HepG2 (cell line): ENCODE measurements around the gene GLRB. TPM values are rescaled to one million over a fixed set of nuclear protein-coding genes. Genes with fewer than 3 reads are reported as not detected.

Experiments
- BORCS8-MEF2B ChIP-seq: sonication (generic); formaldehyde crosslinking; IDR thresholded peaks from 2 replicates; pipeline ENCODE4 v1.8.0; 2022; ENCODE audit warnings: mild to moderate bottlenecking, missing genetic modification reagents
- BRD4 ChIP-seq: sonication (generic); formaldehyde crosslinking; IDR thresholded peaks from 2 replicates; pipeline ENCODE4 v1.4.0; 2020; ENCODE audit warnings: missing genetic modification reagents
- CC2D1A ChIP-seq: sonication (generic); formaldehyde crosslinking; IDR thresholded peaks from 2 replicates; pipeline ENCODE4 v1.8.1; 2023; ENCODE audit warnings: mild to moderate bottlenecking, missing genetic modification reagents
- CEBPG ChIP-seq: IDR thresholded peaks from 2 replicates; pipeline ENCODE4 v1.6.1; 2016
- FIP1L1 ChIP-seq: fragments of 200-400 bp; formaldehyde crosslinking; IDR thresholded peaks from 2 replicates; pipeline ENCODE4 v1.6.1; 2018; ENCODE audit warnings: low read depth, mild to moderate bottlenecking, low read length, moderate library complexity, borderline replicate concordance; ENCODE audit not compliant: insufficient read depth
- GATA4 ChIP-seq: sonication (generic); IDR thresholded peaks from 2 replicates; pipeline ENCODE4 v1.6.1; 2016; ENCODE audit warnings: antibody characterized with exemption, low read depth, borderline replicate concordance
- HNRNPLL ChIP-seq: fragments of 200-400 bp; formaldehyde crosslinking; IDR thresholded peaks from 2 replicates; pipeline ENCODE4 v1.6.1; 2017; ENCODE audit warnings: mild to moderate bottlenecking, low read depth, low read length; ENCODE audit not compliant: poor library complexity, severe bottlenecking
- KLF9 ChIP-seq: IDR thresholded peaks from 2 replicates; pipeline ENCODE4 v1.6.1; 2016; ENCODE audit warnings: low read depth
- MIXL1 ChIP-seq: IDR thresholded peaks from 2 replicates; pipeline ENCODE4 v1.6.1; 2016
- MTF1 ChIP-seq: sonication (generic); formaldehyde crosslinking; IDR thresholded peaks from 2 replicates; pipeline ENCODE4 v1.5.0; 2020; ENCODE audit warnings: missing genetic modification reagents
- NFYB ChIP-seq: sonication (generic); formaldehyde crosslinking; IDR thresholded peaks from 2 replicates; pipeline ENCODE4 v1.4.0; 2020; ENCODE audit warnings: missing genetic modification reagents
- SMAD1 ChIP-seq: sonication (generic); formaldehyde crosslinking; IDR thresholded peaks from 2 replicates; pipeline ENCODE4 v1.4.0; 2020; ENCODE audit warnings: missing genetic modification reagents, low read depth, mild to moderate bottlenecking, borderline replicate concordance
- SOX13 ChIP-seq, 3 experiments: fragments of 450-650 bp in 1 of 3; sonication (generic) in 1 of 3; formaldehyde crosslinking in 1 of 3; IDR thresholded peaks in 2 of 3; conservative IDR thresholded peaks in 1 of 3; 2 replicates each; pipeline versions ENCODE4 v1.5.0 to v1.6.1; 2016 to 2020; ENCODE audit warnings: antibody characterized with exemption in 1 of 3, mild to moderate bottlenecking in 1 of 3, missing compliant biosample characterization in 1 of 3, missing genetic modification reagents in 1 of 3, moderate library complexity in 1 of 3
- SP4 ChIP-seq: sonication (generic); formaldehyde crosslinking; IDR thresholded peaks from 2 replicates; pipeline ENCODE4 v1.8.1; 2023; ENCODE audit warnings: mild to moderate bottlenecking, missing genetic modification reagents
- TMF1 ChIP-seq: sonication (generic); formaldehyde crosslinking; IDR thresholded peaks from 2 replicates; pipeline ENCODE4 v1.8.1; 2022; ENCODE audit warnings: low read depth, missing genetic modification reagents
- ZNF232 ChIP-seq: sonication (generic); formaldehyde crosslinking; IDR thresholded peaks from 2 replicates; pipeline ENCODE4 v1.4.0; 2020; ENCODE audit warnings: missing genetic modification reagents, borderline replicate concordance
- ZNF235 ChIP-seq: sonication (generic); formaldehyde crosslinking; IDR thresholded peaks from 2 replicates; pipeline ENCODE4 v1.8.1; 2023; ENCODE audit warnings: mild to moderate bottlenecking, missing genetic modification reagents, borderline replicate concordance
- ZNF33B ChIP-seq: sonication (generic); formaldehyde crosslinking; IDR thresholded peaks from 2 replicates; pipeline ENCODE4 v1.5.1; 2020; ENCODE audit warnings: mild to moderate bottlenecking, missing genetic modification reagents
- ZNF547 ChIP-seq: sonication (generic); formaldehyde crosslinking; IDR thresholded peaks from 2 replicates; pipeline ENCODE4 v1.5.1; 2020; ENCODE audit warnings: mild to moderate bottlenecking, missing genetic modification reagents
- ZNF563 ChIP-seq: sonication (generic); formaldehyde crosslinking; IDR thresholded peaks from 2 replicates; pipeline ENCODE4 v1.8.0; 2022; ENCODE audit warnings: mild to moderate bottlenecking, moderate library complexity, missing genetic modification reagents
- ZNF616 ChIP-seq: sonication (generic); formaldehyde crosslinking; IDR thresholded peaks from 2 replicates; pipeline ENCODE4 v1.5.0; 2020; ENCODE audit warnings: low read depth, mild to moderate bottlenecking, missing genetic modification reagents
- ZSCAN29 ChIP-seq: sonication (generic); formaldehyde crosslinking; conservative IDR thresholded peaks from 2 replicates; pipeline ENCODE4 v1.4.0; 2020; ENCODE audit warnings: mild to moderate bottlenecking, missing genetic modification reagents
- polyA plus RNA-seq, 8 experiments: library from polyadenylated mRNA; depleted of rRNA in 3 of 8; stranded (reverse) in 7 of 8; unstranded in 1 of 8; fragments of >200 nt; fragmentation: Illumina TruSeq in 4 of 8; extraction: Trizol in 4 of 8; gene quantifications; 2 replicates each; pipeline versions ENCODE4 v1.2.1 to v1.2.3, GENCODE V29; 2011 to 2016; ENCODE audit warnings: low read depth in 4 of 8, missing spikeins in 1 of 8, mixed read lengths in 1 of 8; ENCODE audit not compliant: insufficient read depth in 1 of 8
- total RNA-seq, 5 experiments: library from RNA; depleted of rRNA; stranded (reverse); fragments of >200 nt; fragmentation: Illumina TruSeq; extraction: Trizol; gene quantifications; 2 replicates each; pipeline ENCODE4 v1.2.3, GENCODE V29; 2016; ENCODE audit warnings: low read depth in 1 of 5
- TF ChIP-seq, protein P1 (sequence below): sonication (generic); formaldehyde crosslinking; IDR thresholded peaks from 2 replicates; pipeline ENCODE4 v1.9.0; 2021; ENCODE audit warnings: missing genetic modification reagents, mild to moderate bottlenecking, borderline replicate concordance
- TF ChIP-seq, protein P2 (sequence below): sonication (generic); formaldehyde crosslinking; IDR thresholded peaks from 2 replicates; pipeline ENCODE4 v1.9.0; 2021; ENCODE audit warnings: missing genetic modification reagents, borderline replicate concordance
- TF ChIP-seq, protein P3 (sequence below): IDR thresholded peaks from 2 replicates; pipeline ENCODE4 v1.6.1; 2018; ENCODE audit warnings: missing genetic modification reagents, mild to moderate bottlenecking, missing compliant biosample characterization

The GLRB gene
- total and polyA plus RNA-seq, 2 of the 13 experiments (the other 11 are each of a cell fraction or from before 2014, with no cell fraction given): 0.17 to 0.24 TPM

DNA sequence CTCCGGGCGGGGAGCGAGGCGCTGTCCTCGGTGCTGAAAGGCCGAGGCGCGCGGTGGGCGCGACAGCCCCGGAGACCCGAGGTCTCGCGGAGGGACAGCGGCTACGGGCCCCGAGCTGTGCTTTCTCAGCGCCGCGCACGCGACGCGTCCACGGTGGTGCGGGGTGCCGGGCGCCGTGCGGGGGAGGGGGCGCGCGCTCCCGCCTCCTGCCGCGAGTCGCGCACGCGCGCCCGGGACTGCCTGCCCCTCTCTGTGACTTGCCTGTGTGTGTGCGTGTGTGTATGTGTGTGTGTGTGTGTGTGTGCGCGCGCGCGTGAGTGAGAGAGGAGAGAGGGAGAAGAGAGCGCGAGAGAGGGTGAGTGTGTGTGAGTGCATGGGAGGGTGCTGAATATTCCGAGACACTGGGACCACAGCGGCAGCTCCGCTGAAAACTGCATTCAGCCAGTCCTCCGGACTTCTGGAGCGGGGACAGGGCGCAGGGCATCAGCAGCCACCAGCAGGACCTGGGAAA is 144.5 kb downstream of the GLRB start, which contains the start of gene GRIA2 (continued):
- TF ChIP-seq ZNF547 (CRISPR knock-in tag): peak; percentile 66; the same call in 1 of the 2 replicates
- TF ChIP-seq ZNF235 (CRISPR knock-in tag): no peak
- peak; percentile 93 for TF ChIP-seq ZNF563 (CRISPR knock-in tag)
- TF ChIP-seq ZNF616 (CRISPR knock-in tag): peak; percentile 62; the same call in 1 of the 2 replicates
- TF ChIP-seq GATA4: no peak
- no peak; the same call in 1 of the 2 replicates for TF ChIP-seq CEBPG (CRISPR knock-in tag)
- TF ChIP-seq CC2D1A (CRISPR knock-in tag): no peak
- TF ChIP-seq TMF1: peak; percentile 93; the same call in 1 of the 2 replicates
- TF ChIP-seq NFYB: no peak
- TF ChIP-seq SP4 (CRISPR knock-in tag): 0 out of 2 replicates have a peak, but pooled peaks have one; percentile 40
- no peak for TF ChIP-seq HNRNPLL
- TF ChIP-seq ZNF33B (CRISPR knock-in tag): 0 out of 2 replicates have a peak, but pooled peaks have one; percentile 44
- TF ChIP-seq SMAD1: no peak
- TF ChIP-seq MTF1: no peak
- no peak for TF ChIP-seq SOX13 (IDR thresholded peaks at IDR 0.05)
- no peak for TF ChIP-seq SOX13 (CRISPR knock-in tag; conservative IDR thresholded peaks at IDR 0.05 in 1 of 2, IDR thresholded peaks at IDR 0.05 in 1 of 2)
- TF ChIP-seq MIXL1 (CRISPR knock-in tag): peak; percentile 67
- TF ChIP-seq ZSCAN29: no peak
- TF ChIP-seq FIP1L1: no peak
- no peak for TF ChIP-seq BRD4 (CRISPR knock-in tag)
- TF ChIP-seq, protein P1, sequence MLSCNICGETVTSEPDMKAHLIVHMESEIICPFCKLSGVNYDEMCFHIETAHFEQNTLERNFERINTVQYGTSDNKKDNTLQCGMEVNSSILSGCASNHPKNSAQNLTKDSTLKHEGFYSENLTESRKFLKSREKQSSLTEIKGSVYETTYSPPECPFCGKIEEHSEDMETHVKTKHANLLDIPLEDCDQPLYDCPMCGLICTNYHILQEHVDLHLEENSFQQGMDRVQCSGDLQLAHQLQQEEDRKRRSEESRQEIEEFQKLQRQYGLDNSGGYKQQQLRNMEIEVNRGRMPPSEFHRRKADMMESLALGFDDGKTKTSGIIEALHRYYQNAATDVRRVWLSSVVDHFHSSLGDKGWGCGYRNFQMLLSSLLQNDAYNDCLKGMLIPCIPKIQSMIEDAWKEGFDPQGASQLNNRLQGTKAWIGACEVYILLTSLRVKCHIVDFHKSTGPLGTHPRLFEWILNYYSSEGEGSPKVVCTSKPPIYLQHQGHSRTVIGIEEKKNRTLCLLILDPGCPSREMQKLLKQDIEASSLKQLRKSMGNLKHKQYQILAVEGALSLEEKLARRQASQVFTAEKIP (CRISPR knock-in tag): no peak
- TF ChIP-seq, protein P2, sequence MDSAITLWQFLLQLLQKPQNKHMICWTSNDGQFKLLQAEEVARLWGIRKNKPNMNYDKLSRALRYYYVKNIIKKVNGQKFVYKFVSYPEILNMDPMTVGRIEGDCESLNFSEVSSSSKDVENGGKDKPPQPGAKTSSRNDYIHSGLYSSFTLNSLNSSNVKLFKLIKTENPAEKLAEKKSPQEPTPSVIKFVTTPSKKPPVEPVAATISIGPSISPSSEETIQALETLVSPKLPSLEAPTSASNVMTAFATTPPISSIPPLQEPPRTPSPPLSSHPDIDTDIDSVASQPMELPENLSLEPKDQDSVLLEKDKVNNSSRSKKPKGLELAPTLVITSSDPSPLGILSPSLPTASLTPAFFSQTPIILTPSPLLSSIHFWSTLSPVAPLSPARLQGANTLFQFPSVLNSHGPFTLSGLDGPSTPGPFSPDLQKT: no peak
- TF ChIP-seq, protein P3, sequence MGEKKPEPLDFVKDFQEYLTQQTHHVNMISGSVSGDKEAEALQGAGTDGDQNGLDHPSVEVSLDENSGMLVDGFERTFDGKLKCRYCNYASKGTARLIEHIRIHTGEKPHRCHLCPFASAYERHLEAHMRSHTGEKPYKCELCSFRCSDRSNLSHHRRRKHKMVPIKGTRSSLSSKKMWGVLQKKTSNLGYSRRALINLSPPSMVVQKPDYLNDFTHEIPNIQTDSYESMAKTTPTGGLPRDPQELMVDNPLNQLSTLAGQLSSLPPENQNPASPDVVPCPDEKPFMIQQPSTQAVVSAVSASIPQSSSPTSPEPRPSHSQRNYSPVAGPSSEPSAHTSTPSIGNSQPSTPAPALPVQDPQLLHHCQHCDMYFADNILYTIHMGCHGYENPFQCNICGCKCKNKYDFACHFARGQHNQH: peak; percentile 66; the same call in 1 of the 2 replicates
- peak; percentile 82; the same call in 1 of the 2 replicates for TF ChIP-seq ZNF232
- no peak for TF ChIP-seq KLF9 (CRISPR knock-in tag)
- peak; percentile 89 for TF ChIP-seq BORCS8-MEF2B (CRISPR knock-in tag)
